Measurements from ENCODE around the gene GATA2. TPM values are rescaled to one million over a fixed set of nuclear protein-coding genes. Genes with fewer than 3 reads are reported as not detected.

Gene GATA2
- total RNA-seq, 1 experiment from 2014 or later = 12.5 TPM

DNA sequence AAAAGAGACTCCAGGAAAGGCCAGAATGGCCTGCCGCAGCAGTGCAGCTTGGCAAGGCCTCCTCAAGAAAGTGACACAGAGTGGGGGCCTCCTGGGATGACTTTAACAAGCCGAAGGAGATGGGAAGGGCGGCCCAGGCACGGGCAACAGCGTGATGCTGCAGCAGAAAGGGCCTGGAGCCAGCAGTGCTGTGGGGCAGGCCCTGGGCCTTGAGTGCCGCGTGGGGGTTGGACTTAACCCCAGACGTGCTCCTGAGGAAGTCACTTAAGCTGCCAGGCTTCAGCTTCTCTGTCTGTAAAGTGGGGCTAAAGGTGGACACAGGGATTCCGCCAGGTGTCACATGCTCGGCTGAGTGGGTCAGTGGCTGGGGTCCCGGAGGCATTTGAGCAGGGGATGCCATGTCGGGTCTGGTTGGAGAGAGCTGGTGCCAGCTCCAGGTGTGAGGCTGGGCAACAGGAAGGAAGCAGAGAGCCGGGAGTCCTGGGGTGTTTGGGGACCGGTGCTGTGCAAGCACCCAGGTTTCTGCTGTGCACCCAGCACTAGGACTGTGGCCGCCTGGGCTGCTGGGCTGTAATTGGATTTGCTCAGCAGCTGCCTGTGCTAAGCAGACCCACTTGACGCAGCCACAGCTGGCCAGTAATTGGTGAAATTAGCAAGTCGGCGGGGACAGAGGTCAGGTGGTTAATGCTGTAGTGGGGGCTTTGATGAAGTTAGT, 34.1 kb downstream of the GATA2 start:
- H3K4me3 ChIP-seq (ENCODE audit: low read depth, low read length) = no peak overlapping the region
- TF ChIP-seq, protein P1, sequence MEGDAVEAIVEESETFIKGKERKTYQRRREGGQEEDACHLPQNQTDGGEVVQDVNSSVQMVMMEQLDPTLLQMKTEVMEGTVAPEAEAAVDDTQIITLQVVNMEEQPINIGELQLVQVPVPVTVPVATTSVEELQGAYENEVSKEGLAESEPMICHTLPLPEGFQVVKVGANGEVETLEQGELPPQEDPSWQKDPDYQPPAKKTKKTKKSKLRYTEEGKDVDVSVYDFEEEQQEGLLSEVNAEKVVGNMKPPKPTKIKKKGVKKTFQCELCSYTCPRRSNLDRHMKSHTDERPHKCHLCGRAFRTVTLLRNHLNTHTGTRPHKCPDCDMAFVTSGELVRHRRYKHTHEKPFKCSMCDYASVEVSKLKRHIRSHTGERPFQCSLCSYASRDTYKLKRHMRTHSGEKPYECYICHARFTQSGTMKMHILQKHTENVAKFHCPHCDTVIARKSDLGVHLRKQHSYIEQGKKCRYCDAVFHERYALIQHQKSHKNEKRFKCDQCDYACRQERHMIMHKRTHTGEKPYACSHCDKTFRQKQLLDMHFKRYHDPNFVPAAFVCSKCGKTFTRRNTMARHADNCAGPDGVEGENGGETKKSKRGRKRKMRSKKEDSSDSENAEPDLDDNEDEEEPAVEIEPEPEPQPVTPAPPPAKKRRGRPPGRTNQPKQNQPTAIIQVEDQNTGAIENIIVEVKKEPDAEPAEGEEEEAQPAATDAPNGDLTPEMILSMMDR (IDR thresholded peaks at IDR 0.05; ENCODE audit: insufficient read depth in 1 of 2, low read depth in 1 of 2, low read length in 1 of 2, severe bottlenecking in 1 of 2, unreplicated experiment in 1 of 2) = no peak
- no peak overlapping the region for H3K27ac Mint-ChIP-seq (ENCODE audit: unreplicated experiment)
- no peak for DNase-seq
- H3K9me3 ChIP-seq = no peaks in the 10 kb centered on the region
- H3K4me3 Mint-ChIP-seq (ENCODE audit: unreplicated experiment) = no peak overlapping the region
- no TSS peak for BruUV-seq (replicated peaks)
- H3K36me3 Mint-ChIP-seq (ENCODE audit: insufficient read depth, unreplicated experiment) = no peaks in the 10 kb centered on the region
- CTCF ChIA-PET = no interaction called here
- no peaks in the 10 kb centered on the region for H3K36me3 ChIP-seq (ENCODE audit: control insufficient read depth, insufficient read depth, low read length)
- no peaks in the 10 kb centered on the region for H3K27me3 ChIP-seq (replicated peaks; ENCODE audit: control insufficient read depth, insufficient read depth, low read length)
- no peaks in the 10 kb centered on the region for H3K4me1 Mint-ChIP-seq (ENCODE audit: low read depth, unreplicated experiment)
- peaks cover 11% of the 10 kb centered on the region for H3K27me3 Mint-ChIP-seq (ENCODE audit: insufficient read depth, unreplicated experiment)
- POLR2A ChIA-PET = no interaction called here
- intact Hi-C loops (cut with micrococcal nuclease; ENCODE audit: unreplicated experiment) = no loop called here
- no peaks in the 10 kb centered on the region for H3K4me1 ChIP-seq
- no peaks in the 10 kb centered on the region for H3K9me3 Mint-ChIP-seq (ENCODE audit: unreplicated experiment)

- ChIA-PET CTCF (no interaction called here), POLR2A (no interaction called here)
- Mint-ChIP-seq H3K4me1 (ENCODE audit: low read depth, unreplicated experiment) (no peaks in the 10 kb centered on the region), H3K27me3 (ENCODE audit: insufficient read depth, unreplicated experiment) (peaks cover 11% of the 10 kb centered on the region), H3K36me3 (ENCODE audit: insufficient read depth, unreplicated experiment) (no peaks in the 10 kb centered on the region), H3K4me3 (ENCODE audit: unreplicated experiment) (no peak overlapping the region), H3K9me3 (ENCODE audit: unreplicated experiment) (no peaks in the 10 kb centered on the region), H3K27ac (ENCODE audit: unreplicated experiment) (no peak overlapping the region)
- Histone ChIP-seq H3K4me1 (no peaks in the 10 kb centered on the region), H3K36me3 (ENCODE audit: control insufficient read depth, insufficient read depth, low read length) (no peaks in the 10 kb centered on the region), H3K27me3 (replicated peaks; ENCODE audit: control insufficient read depth, insufficient read depth, low read length) (no peaks in the 10 kb centered on the region), H3K4me3 (ENCODE audit: low read depth, low read length) (no peak overlapping the region), H3K9me3 (no peaks in the 10 kb centered on the region)
- TF ChIP-seq, protein P1 (IDR thresholded peaks at IDR 0.05; ENCODE audit: insufficient read depth in 1 of 2, low read depth in 1 of 2, low read length in 1 of 2, severe bottlenecking in 1 of 2, unreplicated experiment in 1 of 2) = no peak
- BruUV-seq (replicated peaks) = no TSS peak
- intact Hi-C loops (cut with micrococcal nuclease; ENCODE audit: unreplicated experiment) = no loop called here
- DNase-seq = no peak
Measured at GRCh38 chr3:128457937-128458336, 35.1 kb downstream of the GATA2 start.

GRCh38 chr3:128456776-128457715, 36.0 kb downstream of the GATA2 start:
- Histone ChIP-seq H3K4me1 (no peaks in the 10 kb centered on the region), H3K4me3 (ENCODE audit: low read depth, low read length) (no peak overlapping the region), H3K9me3 (no peaks in the 10 kb centered on the region), H3K27me3 (replicated peaks; ENCODE audit: control insufficient read depth, insufficient read depth, low read length) (no peaks in the 10 kb centered on the region), H3K36me3 (ENCODE audit: control insufficient read depth, insufficient read depth, low read length) (no peaks in the 10 kb centered on the region)
- intact Hi-C loops (cut with micrococcal nuclease; ENCODE audit: unreplicated experiment) = no loop called here
- Mint-ChIP-seq H3K36me3 (ENCODE audit: insufficient read depth, unreplicated experiment) (no peaks in the 10 kb centered on the region), H3K27me3 (ENCODE audit: insufficient read depth, unreplicated experiment) (peaks cover 11% of the 10 kb centered on the region), H3K27ac (ENCODE audit: unreplicated experiment) (no peak overlapping the region), H3K4me1 (ENCODE audit: low read depth, unreplicated experiment) (no peaks in the 10 kb centered on the region), H3K4me3 (ENCODE audit: unreplicated experiment) (no peak overlapping the region), H3K9me3 (ENCODE audit: unreplicated experiment) (no peaks in the 10 kb centered on the region)
- no TSS peak for BruUV-seq (replicated peaks)
- no peak for DNase-seq
- CTCF ChIA-PET = no interaction called here
- TF ChIP-seq, protein P1 (IDR thresholded peaks at IDR 0.05; ENCODE audit: insufficient read depth in 1 of 2, low read depth in 1 of 2, low read length in 1 of 2, severe bottlenecking in 1 of 2, unreplicated experiment in 1 of 2) = no peak
- POLR2A ChIA-PET = no interaction called here

Measured in Caco-2 (cell line).